Liver (tissue), 3 donors: ENCODE measurements around the gene ABHD18.

ENCODE experiments used
- GABPA ChIP-seq, 2 donors: IDR thresholded peaks in 1 of 2; conservative IDR thresholded peaks in 1 of 2; 2 replicates each; pipeline ENCODE4 v1.6.1; 2016; ENCODE audit warnings: antibody characterized with exemption in 2 of 2, mild to moderate bottlenecking in 1 of 2, moderate library complexity in 1 of 2
- HNF4G ChIP-seq: IDR thresholded peaks from 2 replicates; pipeline ENCODE4 v1.6.1; 2016; ENCODE audit warnings: antibody characterized with exemption
- REST ChIP-seq: IDR thresholded peaks from 2 replicates; pipeline ENCODE4 v1.6.1; 2016; ENCODE audit warnings: antibody characterized with exemption, mild to moderate bottlenecking
- TAF1 ChIP-seq: conservative IDR thresholded peaks from 2 replicates; pipeline ENCODE4 v1.6.1; 2016; ENCODE audit warnings: antibody characterized with exemption, mild to moderate bottlenecking
- ZBTB33 ChIP-seq: IDR thresholded peaks from 2 replicates; pipeline ENCODE4 v1.6.1; 2016; ENCODE audit warnings: antibody characterized with exemption
- TF ChIP-seq, protein P1 (sequence below): fragments of 150-350 bp; IDR thresholded peaks from 2 replicates; pipeline ENCODE4 v1.5.1; 2017; ENCODE audit warnings: improper control_type of control experiment, low read depth, low read length; ENCODE audit not compliant: missing input control
- TF ChIP-seq, protein P2 (sequence below): IDR thresholded peaks from 2 replicates; pipeline ENCODE4 v1.6.1; 2016; ENCODE audit warnings: antibody characterized with exemption
- donor health status: healthy.
- donor health status: healthy.

DNA sequence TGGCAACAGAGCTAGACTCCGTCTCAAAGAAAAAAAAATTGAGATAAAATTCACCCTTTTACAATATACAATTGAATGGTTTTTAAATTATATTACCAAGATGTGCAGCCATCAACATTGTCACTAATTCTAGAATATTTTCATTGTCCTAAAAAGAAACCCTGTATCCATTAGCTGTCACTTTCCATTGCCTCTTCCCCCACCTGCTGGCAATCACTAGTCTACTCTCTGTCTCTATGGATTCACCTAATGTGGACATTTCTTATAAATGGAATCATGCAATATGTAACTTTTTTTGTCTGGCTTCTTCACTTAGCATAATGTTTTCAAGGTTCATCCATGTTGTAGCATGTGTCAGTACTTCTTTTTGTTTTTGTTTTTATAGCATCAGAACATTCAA is 20.8 kb downstream of the ABHD18 start:
- TF ChIP-seq, protein P1, sequence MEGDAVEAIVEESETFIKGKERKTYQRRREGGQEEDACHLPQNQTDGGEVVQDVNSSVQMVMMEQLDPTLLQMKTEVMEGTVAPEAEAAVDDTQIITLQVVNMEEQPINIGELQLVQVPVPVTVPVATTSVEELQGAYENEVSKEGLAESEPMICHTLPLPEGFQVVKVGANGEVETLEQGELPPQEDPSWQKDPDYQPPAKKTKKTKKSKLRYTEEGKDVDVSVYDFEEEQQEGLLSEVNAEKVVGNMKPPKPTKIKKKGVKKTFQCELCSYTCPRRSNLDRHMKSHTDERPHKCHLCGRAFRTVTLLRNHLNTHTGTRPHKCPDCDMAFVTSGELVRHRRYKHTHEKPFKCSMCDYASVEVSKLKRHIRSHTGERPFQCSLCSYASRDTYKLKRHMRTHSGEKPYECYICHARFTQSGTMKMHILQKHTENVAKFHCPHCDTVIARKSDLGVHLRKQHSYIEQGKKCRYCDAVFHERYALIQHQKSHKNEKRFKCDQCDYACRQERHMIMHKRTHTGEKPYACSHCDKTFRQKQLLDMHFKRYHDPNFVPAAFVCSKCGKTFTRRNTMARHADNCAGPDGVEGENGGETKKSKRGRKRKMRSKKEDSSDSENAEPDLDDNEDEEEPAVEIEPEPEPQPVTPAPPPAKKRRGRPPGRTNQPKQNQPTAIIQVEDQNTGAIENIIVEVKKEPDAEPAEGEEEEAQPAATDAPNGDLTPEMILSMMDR, result no peak
- no peak for TF ChIP-seq GABPA (IDR thresholded peaks at IDR 0.05 in 1 of 2, conservative IDR thresholded peaks at IDR 0.05 in 1 of 2)
- TF ChIP-seq REST, result no peak
- no peak for TF ChIP-seq HNF4G
- no peak for TF ChIP-seq ZBTB33
- no peak for TF ChIP-seq TAF1
- TF ChIP-seq, protein P2, sequence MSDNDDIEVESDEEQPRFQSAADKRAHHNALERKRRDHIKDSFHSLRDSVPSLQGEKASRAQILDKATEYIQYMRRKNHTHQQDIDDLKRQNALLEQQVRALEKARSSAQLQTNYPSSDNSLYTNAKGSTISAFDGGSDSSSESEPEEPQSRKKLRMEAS, result no peak
